HG02938 (cell line): ENCODE measurements around the gene COQ7.

Experiments used
- ATAC-seq: cut with Tn5 transposase; IDR thresholded peaks from one replicate; pipeline ENCODE4 v1.9.1; 2021; ENCODE audit warnings: mild to moderate bottlenecking, moderate library complexity; ENCODE audit not compliant: unreplicated experiment

The COQ7 gene

DNA sequence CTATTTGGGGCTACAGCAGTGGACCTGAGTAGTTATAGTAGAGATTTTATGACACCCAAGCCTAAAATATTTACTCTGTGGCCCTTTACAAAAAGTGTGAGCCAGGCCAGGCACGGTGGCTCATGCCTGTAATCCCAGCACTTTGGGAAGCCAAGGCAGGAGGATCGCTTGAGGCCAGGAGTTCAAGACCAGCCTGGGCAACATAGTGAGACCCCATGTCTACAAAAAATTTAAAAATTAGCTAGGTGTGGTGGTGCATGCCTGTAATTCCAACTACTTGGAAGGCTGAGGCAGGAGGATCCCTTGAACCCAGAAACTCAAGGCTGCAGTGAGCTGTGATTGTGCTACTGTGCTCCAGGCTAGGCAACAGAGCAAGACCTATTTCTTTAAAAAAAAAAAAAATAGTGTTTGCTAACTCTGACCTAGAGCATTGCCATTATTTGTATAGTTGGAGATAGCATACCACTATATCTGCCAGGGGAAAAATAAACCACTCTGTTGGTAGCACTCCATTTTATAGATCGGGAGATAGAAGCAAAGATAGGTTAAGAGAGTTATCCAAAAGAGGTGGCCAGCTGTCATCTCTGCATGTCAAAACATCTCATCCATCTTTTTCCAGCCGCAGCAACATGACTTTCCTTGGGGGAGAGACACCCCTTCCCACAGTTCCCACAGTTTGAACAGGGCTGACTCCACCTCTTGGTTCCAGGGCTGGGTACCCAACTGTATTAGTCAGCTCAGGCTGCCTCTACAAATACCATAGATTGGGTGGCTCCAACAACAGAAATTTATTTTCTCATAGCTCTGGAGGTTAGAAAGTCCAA is 43.3 kb downstream of the COQ7 start:
- no peak for ATAC-seq

DNA sequence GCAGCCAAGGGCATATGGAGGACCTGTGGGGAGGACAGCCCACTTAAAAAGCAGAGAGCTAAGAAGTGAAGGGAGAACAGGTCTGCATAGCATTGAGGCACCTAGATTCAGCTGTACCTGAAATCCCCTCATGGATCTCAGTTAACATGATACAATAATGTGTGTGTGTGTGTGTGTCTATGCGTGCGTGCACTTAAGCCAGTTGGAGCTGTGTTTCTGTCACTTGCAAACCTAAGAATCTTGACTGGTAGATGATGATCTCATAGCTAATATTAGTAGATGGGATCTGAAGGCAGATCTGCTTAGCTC is 44.6 kb downstream of the COQ7 start:
- no peak for ATAC-seq

DNA sequence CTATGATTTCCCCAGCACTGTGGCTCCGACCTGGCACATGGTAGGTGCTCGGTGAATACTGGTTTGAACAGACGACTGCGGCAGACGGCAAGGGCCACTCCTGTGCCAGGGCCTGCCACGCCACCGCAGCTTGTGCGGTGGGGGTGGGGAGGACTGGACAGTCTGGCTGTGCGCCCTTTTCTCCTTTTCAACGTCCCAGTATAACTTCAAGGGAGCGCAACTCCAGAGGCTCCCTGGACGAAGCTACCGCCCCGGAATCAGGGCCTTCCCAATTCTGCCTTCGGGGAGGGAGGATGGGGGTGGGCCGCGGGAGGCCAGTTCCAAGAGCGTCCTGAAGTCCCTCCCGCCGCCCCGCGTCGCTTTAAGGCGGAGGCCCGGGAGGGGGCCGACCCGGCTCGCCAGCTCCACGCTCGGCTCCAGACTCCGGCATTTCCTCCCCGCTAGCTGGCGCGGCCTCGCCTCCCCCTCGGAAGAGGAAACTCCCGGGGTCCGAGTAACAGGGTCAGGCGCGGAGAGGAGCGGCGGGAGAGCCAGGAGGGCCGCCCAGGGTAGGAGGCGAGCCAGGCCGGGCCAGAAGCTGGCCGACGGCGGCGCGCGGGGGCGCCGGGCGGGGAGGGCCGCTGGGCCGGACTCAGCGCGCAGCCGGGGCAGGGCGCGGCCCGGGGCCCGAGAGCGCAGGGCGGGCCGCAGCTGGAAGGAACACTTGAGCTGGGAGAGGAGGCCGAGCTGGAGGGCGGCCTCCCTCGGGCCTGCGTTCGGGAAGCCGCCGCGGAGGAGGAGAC is 46.4 kb downstream of the COQ7 start, which contains the start of gene ITPRIPL2:
ITPRIPL2 (plus strand) TSS at position 388 of the 782 bp plus-strand sequence. CDS start 498 bp downstream, outside the sequence.
- ATAC-seq = no peak

DNA sequence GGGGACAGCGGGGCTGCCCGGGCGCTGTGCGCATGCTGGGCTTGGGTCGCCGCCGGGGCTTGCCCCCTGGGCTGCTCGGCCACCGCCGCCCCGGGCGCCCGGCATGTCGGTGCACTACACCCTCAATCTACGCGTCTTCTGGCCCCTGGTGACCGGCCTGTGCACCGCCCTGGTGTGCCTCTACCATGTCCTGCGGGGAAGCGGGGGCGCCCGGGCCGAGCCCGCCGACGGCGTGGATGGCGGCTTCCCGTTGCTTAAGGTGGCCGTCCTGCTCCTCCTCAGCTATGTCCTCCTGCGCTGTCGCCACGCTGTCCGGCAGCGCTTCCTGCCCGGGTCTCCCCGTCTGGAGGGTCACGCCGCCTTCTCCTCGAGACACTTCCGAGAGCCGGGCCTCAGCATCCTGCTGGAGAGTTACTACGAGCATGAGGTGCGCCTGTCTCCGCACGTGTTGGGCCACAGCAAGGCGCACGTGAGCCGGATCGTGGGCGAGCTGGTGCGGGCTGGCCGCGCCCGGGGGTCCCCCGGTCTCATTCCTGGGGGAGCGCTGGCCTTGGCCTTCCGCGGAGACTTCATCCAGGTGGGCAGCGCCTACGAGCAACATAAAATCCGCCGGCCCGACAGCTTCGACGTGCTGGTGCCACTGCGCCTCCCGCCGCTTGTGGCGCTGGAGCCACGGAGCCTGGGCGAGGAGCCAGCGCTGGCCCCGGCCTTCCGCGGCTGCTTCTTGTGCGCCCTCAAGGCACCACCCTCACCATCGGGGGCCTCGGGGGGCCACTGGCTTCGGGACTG is 47.1 kb downstream of the COQ7 start:
- ATAC-seq = no peak

DNA sequence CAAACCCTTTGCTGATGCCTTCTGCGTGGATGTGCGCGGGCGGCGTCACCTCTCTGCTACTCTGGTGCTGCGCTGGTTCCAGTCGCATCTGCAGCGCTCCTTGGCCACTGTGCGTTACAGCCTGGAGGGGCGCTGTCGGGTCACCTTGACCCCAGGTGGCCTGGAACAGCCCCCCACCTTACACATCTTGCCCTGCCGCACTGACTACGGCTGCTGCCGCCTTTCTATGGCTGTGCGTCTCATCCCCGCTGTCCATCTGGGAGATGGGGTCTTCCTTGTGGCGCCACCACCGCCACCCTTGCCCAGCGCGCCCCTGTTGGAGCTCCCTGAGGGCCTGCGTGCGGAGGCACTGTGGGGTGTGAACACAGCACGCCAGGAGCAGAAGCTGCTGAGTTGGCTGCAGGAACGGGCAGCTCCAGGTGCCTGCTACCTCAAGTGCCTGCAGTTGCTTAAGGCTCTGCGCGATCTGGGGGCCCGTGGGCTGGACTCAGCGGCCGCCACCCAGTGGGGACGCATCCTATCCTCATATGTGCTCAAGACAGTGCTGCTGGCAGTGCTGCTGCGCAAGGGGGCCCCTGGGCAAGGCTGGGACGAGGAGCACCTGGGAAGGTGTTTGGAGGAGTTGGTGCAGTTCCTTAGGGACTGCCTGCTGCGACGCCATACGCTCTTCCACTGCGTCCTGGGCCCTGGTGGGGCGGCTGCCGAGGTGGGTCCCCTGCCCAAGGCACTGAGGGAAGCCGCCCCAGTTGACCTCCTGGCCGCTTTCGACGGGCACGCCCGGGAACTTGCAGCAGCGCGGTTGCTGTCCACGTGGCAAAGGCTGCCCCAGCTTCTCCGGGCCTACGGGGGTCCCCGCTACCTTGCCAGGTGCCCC is 48.0 kb downstream of the COQ7 start:
- no peak for ATAC-seq

DNA sequence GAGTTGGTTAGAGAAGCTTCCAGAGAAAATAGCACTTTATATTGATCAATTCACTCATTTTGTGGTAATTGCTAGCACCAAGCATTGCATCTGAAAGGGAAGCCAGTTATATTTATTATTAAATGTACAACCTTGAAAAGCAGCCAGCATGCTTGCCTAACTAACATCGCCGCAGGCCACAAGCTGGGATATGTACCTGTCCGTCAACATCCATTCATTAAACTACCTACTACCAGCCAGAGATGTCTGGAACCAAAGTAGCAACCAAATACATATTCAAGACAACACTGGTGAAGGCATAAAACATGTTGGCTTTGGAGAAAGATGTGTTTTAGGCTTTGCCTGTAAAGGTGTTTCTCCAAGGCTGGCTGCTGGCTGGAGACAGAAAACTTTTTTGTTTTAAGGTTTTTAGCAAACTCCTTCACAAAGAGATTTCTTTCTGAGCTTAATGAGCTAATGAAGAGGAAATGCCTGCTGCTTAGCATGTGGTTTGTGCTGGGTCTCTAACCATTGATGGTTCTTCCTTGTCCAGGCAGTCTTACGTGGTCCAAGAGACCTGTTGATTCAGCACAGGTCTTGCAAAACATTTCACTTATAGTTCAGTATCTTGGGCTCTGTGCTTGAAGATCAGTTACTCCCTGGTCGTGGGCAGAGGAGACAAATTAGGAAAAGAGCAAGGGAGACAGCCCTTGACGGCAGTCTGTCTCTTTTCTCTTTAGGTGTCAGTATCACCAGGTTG is 49.5 kb downstream of the COQ7 start:
- no peak for ATAC-seq

DNA sequence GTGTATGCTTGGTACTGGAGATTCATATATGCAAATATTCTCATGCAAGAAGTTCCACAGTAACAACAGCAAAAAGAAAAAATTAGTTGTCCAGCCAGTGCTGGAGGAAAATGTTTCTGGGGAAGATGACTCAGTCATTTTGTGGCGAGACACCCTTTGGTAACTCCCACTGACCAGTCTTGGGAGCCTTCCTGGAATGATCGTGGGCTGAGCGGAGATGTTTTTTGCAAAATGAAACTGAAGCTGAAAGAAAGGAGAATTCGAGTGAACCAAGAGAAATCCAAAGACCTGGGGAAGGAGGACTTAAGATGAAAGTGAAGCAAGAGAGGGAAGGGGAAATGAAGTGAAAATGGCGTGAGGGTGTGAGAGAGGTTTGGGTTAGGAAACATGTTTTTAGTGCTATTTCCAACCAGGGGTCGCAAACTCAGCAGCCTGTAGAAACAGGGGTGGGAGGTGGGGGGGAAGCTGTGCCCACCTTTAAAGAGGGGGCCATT is 51.6 kb downstream of the COQ7 start:
- no peak for ATAC-seq

DNA sequence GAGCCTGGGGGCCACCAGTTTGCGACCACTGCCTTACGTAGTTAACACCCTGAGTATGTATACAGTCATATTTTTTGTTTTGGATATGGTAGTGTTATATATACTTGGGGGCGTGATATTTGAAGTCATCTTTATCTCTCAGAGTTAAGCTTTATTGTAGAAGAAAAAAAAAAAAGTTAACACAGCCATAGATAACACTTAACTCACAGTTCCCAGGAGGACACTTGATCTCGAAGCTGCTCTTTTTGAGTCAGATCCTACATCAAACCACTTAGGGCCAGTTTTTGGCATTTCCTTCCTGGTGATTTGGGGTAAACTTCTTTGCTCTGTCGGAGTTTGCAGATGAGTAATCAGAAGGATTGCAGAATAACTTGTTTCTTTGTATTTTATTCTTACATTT is 52.1 kb downstream of the COQ7 start:
- no peak for ATAC-seq

DNA sequence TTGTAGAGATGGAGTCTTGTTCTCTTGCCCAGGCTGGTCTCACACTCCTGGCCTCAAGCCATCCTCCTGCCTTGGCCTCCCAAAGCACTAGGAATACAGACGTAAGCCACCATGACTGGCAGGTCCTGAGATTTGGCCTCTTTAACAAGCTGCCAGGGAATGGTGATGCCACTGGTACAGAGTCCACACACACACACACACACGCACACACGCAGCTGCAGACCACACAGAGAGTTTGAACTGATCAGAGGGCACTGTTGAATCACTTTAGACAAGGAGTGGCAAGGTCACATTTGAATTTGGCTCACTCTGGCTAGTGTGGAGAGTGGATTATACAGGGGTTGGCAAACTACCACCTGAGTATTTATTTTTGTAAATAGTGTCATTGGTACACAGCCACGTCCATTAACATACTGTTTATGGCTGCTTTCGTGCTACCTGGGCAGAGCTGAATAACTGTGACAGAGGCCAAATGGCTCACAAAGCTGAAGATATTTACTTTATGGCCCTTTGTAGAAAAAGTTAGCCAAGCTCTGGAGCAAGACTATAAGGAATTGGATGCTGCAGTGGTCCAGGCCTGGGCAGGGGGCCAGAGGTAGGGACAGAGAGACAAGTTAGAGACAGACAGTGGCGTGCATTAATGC is 56.2 kb downstream of the COQ7 start:
- ATAC-seq = no peak

DNA sequence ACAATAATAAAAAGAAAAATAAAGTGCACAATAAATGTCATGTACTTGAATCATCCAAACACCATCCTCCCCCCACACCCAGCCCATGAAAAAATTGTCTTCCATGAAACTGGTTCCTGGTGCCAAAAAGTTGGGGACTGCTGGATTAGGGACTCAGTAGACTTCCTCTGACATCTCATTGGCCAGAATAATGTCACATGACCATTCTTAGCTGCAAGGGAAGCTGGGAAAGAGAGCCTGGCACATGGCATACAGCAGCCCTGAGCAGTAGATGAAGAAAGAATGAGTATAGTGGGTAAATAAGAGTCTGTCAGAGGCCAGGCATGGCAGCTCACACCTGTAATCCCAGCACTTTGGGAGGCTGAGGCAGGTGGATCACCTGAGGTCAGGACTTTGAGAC is 58.9 kb downstream of the COQ7 start:
- no peak for ATAC-seq

DNA sequence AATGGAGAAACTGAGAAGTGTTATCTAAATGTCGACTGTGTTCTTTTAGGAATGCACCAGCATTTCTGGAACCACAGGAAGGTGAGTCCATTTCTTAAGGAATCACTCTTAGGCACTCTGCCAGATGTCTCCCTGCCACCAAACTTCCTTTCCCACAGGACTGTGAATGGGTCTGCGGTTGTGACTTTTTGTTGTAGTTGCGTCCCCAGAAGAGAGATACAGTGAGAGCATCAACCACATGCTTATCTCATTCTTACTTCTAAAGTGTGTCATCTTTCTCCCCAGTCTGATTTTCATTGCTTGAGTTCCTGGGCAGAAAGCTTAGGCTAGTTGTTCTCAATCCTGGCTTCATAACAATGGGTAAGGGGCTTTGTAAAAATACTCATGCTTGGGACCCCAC is 59.8 kb downstream of the COQ7 start:
- ATAC-seq = no peak

DNA sequence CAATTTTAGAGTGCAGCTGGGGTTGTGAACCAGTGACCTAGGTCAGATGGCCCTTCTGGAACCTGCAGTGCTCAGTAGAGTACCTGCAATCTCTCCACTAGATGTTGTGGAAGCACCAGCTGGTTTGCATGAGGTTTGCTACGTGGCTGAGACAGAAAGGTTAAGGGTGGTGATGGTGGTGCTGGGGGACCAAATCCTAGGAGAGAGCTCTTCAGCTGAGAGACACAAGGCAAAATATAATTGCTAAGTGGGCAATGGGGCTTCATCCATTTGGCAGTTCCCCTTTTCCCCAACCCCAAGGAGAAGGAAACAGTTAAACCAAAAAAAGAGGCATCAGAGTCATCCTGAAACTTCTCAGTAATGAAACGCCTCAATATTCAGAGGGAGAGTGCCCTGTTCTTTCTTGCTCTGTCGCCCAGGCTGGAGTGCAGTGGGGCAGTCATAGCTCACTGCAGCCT is 60.3 kb downstream of the COQ7 start:
- no peak for ATAC-seq

DNA sequence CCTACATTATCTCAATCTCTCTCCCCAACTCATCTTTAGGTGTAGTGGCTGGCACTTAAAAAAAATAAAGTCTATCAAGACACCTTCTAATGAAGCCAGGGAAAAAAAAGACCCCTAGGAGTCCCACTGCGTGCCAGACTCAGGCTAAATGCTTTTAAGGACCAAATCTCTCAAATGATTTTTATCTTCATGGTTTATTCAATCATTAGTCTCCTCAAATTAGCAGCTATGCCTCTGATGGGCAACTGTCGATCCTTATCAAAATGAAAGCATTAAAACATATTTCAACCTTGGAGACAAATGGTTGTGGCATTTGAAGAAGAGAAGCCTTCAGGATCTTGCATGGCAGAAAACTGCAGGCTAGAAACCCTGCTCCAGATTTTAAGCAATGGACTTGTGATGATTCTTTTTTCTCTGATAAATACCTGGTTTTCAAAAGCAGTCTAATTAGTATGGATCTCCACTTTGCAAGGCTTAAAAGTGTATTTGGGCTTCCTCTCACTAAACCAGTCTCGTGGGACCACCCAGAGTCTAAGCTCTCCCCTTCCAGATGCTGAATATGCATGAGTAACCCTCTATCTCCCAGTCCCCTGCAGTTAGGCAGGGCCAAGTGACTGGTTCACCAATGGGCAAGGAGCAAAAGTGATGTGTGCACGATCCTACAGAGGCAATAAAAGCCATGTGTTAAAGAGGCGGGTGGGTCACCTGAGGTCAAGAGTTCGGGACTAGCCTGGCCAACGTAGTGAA is 61.2 kb downstream of the COQ7 start:
- no peak for ATAC-seq
